Lower leg skin (tissue), 3 donors: ENCODE results near the gene NCOA1.

ENCODE experiments used
- POLR2A ChIP-seq, 2 donors: fragments of 450-650 bp; IDR thresholded peaks; one replicate each; pipeline ENCODE4 v1.6.1; 2016 to 2017; ENCODE audit warnings: antibody characterized with exemption in 2 of 2, mild to moderate bottlenecking in 1 of 2, moderate library complexity in 1 of 2
- TF ChIP-seq, protein P1 (sequence below), 3 donors: fragments of 450-650 bp; IDR thresholded peaks; one replicate each; pipeline ENCODE4 v1.5.1; 2016; ENCODE audit warnings: antibody characterized with exemption in 3 of 3, mild to moderate bottlenecking in 3 of 3, moderate library complexity in 2 of 3

DNA sequence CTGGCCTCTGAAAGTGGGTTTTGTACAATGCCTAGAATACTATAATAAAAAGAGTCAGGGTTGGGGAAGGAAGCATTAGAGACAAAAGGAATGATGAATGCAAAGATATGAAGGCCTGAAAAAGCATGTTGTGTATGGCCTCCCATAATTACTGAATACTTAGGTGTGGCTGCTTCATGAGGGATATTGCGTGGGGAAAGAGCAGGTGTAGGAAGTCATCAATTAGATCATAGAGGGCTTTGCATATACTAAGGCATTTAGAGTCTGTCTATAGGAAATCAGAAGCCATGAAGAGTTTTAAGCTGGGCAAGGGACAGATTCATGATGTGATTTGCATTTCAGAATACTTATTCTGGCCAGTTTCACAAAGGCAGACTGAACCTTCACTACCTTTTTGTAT lies 48.2 kb downstream of the NCOA1 start:
- TF ChIP-seq, protein P1, sequence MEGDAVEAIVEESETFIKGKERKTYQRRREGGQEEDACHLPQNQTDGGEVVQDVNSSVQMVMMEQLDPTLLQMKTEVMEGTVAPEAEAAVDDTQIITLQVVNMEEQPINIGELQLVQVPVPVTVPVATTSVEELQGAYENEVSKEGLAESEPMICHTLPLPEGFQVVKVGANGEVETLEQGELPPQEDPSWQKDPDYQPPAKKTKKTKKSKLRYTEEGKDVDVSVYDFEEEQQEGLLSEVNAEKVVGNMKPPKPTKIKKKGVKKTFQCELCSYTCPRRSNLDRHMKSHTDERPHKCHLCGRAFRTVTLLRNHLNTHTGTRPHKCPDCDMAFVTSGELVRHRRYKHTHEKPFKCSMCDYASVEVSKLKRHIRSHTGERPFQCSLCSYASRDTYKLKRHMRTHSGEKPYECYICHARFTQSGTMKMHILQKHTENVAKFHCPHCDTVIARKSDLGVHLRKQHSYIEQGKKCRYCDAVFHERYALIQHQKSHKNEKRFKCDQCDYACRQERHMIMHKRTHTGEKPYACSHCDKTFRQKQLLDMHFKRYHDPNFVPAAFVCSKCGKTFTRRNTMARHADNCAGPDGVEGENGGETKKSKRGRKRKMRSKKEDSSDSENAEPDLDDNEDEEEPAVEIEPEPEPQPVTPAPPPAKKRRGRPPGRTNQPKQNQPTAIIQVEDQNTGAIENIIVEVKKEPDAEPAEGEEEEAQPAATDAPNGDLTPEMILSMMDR (IDR thresholded peaks at IDR 0.05), result no peak
- no peak for TF ChIP-seq POLR2A (IDR thresholded peaks at IDR 0.05)
